Measurements from ENCODE around the gene NKX2-4. TPM values are rescaled to one million over a fixed set of nuclear protein-coding genes. Genes with fewer than 3 reads are reported as not detected.
"Not testable (repeated sequence)": the region's sequence is repeated elsewhere in the genome, so short reads cannot be mapped to it uniquely, and the experiment has no call there.

The NKX2-4 gene
- total RNA-seq, 1 donor from 2014 or later = not detected

- Histone ChIP-seq H3K4me1 (no peaks in the 10 kb centered on the region), H3K27me3 (peaks cover 22% of the 10 kb centered on the region), H3K27ac (no peak overlapping the region), H3K36me3 (no peaks in the 10 kb centered on the region), H3K4me3 (no peak overlapping the region), H3K9me3 (no peaks in the 10 kb centered on the region)
- DNase-seq (no peak), ATAC-seq (no peak)
- no peak for TF ChIP-seq CTCF (IDR thresholded peaks at IDR 0.05)
- intact Hi-C loops (cut with DNase I) = no loop called here
These were observed 36.1 kb upstream of the NKX2-4 start for GRCh38 chr20:21433329-21433890.

- intact Hi-C loops (cut with DNase I) = no loop called here
- peaks cover 22% of the 10 kb centered on the region for H3K27me3 ChIP-seq
- H3K4me3 ChIP-seq = no peak overlapping the region
- no peaks in the 10 kb centered on the region for H3K36me3 ChIP-seq
- no peak for TF ChIP-seq CTCF (IDR thresholded peaks at IDR 0.05)
- H3K9me3 ChIP-seq = no peaks in the 10 kb centered on the region
- DNase-seq (no peak), ATAC-seq (no peak)
- H3K27ac ChIP-seq = no peak overlapping the region
- H3K4me1 ChIP-seq = no peaks in the 10 kb centered on the region
These were observed 35.6 kb upstream of the NKX2-4 start for GRCh38 chr20:21432911-21433310.

- Histone ChIP-seq H3K4me3 (no peak overlapping the region), H3K36me3 (no peaks in the 10 kb centered on the region), H3K4me1 (no peaks in the 10 kb centered on the region), H3K27me3 (peaks cover 11% of the 10 kb centered on the region), H3K9me3 (peaks cover 3% of the 10 kb centered on the region), H3K27ac (no peak overlapping the region)
- no peak for TF ChIP-seq CTCF (IDR thresholded peaks at IDR 0.05)
- ATAC-seq = no peak
- no peak for DNase-seq
- intact Hi-C loops (cut with DNase I) = no loop called here
These were observed 32.7 kb upstream of the NKX2-4 start for GRCh38 chr20:21430020-21430419.

- Histone ChIP-seq H3K9me3 (peaks cover 13% of the 10 kb centered on the region), H3K27me3 (no peaks in the 10 kb centered on the region), H3K36me3 (no peaks in the 10 kb centered on the region), H3K4me1 (no peaks in the 10 kb centered on the region), H3K4me3 (no peak overlapping the region), H3K27ac (no peak overlapping the region)
- TF ChIP-seq CTCF (IDR thresholded peaks at IDR 0.05) = no peak
- ATAC-seq (no peak), DNase-seq (no peak)
- intact Hi-C loops (cut with DNase I) = no loop called here
These were observed 27.5 kb upstream of the NKX2-4 start for GRCh38 chr20:21424846-21425245.

GRCh38 chr20:21423712-21424111 lies 26.4 kb upstream of the NKX2-4 start:
- intact Hi-C loops (cut with DNase I); DNase-seq; ATAC-seq; H3K4me3 ChIP-seq; H3K4me1 ChIP-seq; H3K27me3 ChIP-seq; H3K36me3 ChIP-seq; H3K27ac ChIP-seq: not testable (repeated sequence)
- H3K9me3 ChIP-seq = peaks cover 13% of the 10 kb centered on the region

- peaks cover 13% of the 10 kb centered on the region for H3K9me3 ChIP-seq
- DNase-seq = no peak
These were observed 24.4 kb upstream of the NKX2-4 start for GRCh38 chr20:21421601-21422236.

GRCh38 chr20:21419147-21419546 lies 21.8 kb upstream of the NKX2-4 start:
- H3K27ac ChIP-seq; ATAC-seq; H3K27me3 ChIP-seq; DNase-seq; H3K9me3 ChIP-seq; H3K4me1 ChIP-seq; H3K4me3 ChIP-seq; H3K36me3 ChIP-seq; intact Hi-C loops (cut with DNase I): not testable (repeated sequence)

More at GRCh38 chr20:21421601-21422236, 24.4 kb upstream of the NKX2-4 start:
- no peak overlapping the region for H3K4me3 ChIP-seq
- H3K27me3 ChIP-seq = no peaks in the 10 kb centered on the region
- no peaks in the 10 kb centered on the region for H3K36me3 ChIP-seq
- intact Hi-C loops (cut with DNase I) = no loop called here
- no peak overlapping the region for H3K27ac ChIP-seq
- TF ChIP-seq CTCF (IDR thresholded peaks at IDR 0.05) = no peak
- no peak for ATAC-seq
- H3K4me1 ChIP-seq = no peaks in the 10 kb centered on the region

- ATAC-seq; intact Hi-C loops (cut with DNase I); H3K36me3 ChIP-seq; H3K27me3 ChIP-seq; H3K27ac ChIP-seq; H3K9me3 ChIP-seq; H3K4me1 ChIP-seq; H3K4me3 ChIP-seq; DNase-seq: not testable (repeated sequence)
These were observed 16.7 kb upstream of the NKX2-4 start for GRCh38 chr20:21413996-21414395.
